ENCODE measurements around the gene GABRG3.
"Not testable (repeated sequence)": the region's sequence is repeated elsewhere in the genome, so short reads cannot be mapped to it uniquely, and the experiment has no call there.

GABRG3 gene

GRCh38 chr15:26985050-26985449, 14.1 kb downstream of the GABRG3 start:
- no peak for TF ChIP-seq CTCF (IDR thresholded peaks at IDR 0.05)
- no peaks in the 10 kb centered on the region for H3K9me3 ChIP-seq
- H3K27ac ChIP-seq = no peak overlapping the region
- H3K4me1 ChIP-seq (ENCODE audit: control insufficient read depth in 1 of 2, insufficient read depth in 1 of 2, low read depth in 1 of 2, low read length in 1 of 2) = no peaks in the 10 kb centered on the region
- no peaks in the 10 kb centered on the region for H3K36me3 ChIP-seq
- H3K27me3 ChIP-seq = no peaks in the 10 kb centered on the region
- no peak overlapping the region for H3K4me3 ChIP-seq (ENCODE audit: low read depth in 1 of 2, low read length in 1 of 2)

DNA sequence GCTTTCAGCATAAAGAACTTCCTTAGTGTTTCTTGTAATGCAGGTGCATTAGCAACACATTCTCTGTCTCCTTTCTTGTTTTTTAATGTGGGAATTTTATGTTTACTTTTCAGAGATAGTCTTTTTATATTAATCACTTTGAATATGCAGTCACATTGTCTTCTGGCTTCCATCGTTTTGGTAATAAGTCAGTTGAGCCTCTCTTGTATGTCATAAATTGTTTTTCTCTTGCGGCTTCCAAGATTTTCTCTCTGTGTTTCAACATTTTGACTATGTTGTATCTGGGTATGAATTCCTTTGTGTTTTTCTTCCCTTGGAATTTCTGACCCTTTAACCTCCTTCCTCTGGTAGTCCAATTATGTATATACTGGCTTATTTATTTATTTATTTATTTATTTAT, 25.3 kb downstream of the GABRG3 start:
- H3K36me3 ChIP-seq = no peaks in the 10 kb centered on the region
- no peaks in the 10 kb centered on the region for H3K27me3 ChIP-seq
- H3K9me3 ChIP-seq = no peaks in the 10 kb centered on the region
- no peak for TF ChIP-seq CTCF (IDR thresholded peaks at IDR 0.05)
- no peaks in the 10 kb centered on the region for H3K4me1 ChIP-seq (ENCODE audit: control insufficient read depth in 1 of 2, insufficient read depth in 1 of 2, low read depth in 1 of 2, low read length in 1 of 2)
- no peak overlapping the region for H3K4me3 ChIP-seq (ENCODE audit: low read depth in 1 of 2, low read length in 1 of 2)
- no peak overlapping the region for H3K27ac ChIP-seq

GRCh38 chr15:27003003-27003402, 32.0 kb downstream of the GABRG3 start:
- H3K4me3 ChIP-seq (ENCODE audit: low read depth in 1 of 2, low read length in 1 of 2); H3K27ac ChIP-seq; H3K27me3 ChIP-seq; H3K9me3 ChIP-seq; H3K36me3 ChIP-seq; H3K4me1 ChIP-seq (ENCODE audit: control insufficient read depth in 1 of 2, insufficient read depth in 1 of 2, low read depth in 1 of 2, low read length in 1 of 2): not testable (repeated sequence)

GRCh38 chr15:27004226-27004625, 33.2 kb downstream of the GABRG3 start:
- H3K27ac ChIP-seq; H3K9me3 ChIP-seq; H3K27me3 ChIP-seq; H3K36me3 ChIP-seq; H3K4me3 ChIP-seq (ENCODE audit: low read depth in 1 of 2, low read length in 1 of 2); H3K4me1 ChIP-seq (ENCODE audit: control insufficient read depth in 1 of 2, insufficient read depth in 1 of 2, low read depth in 1 of 2, low read length in 1 of 2): not testable (repeated sequence)

DNA sequence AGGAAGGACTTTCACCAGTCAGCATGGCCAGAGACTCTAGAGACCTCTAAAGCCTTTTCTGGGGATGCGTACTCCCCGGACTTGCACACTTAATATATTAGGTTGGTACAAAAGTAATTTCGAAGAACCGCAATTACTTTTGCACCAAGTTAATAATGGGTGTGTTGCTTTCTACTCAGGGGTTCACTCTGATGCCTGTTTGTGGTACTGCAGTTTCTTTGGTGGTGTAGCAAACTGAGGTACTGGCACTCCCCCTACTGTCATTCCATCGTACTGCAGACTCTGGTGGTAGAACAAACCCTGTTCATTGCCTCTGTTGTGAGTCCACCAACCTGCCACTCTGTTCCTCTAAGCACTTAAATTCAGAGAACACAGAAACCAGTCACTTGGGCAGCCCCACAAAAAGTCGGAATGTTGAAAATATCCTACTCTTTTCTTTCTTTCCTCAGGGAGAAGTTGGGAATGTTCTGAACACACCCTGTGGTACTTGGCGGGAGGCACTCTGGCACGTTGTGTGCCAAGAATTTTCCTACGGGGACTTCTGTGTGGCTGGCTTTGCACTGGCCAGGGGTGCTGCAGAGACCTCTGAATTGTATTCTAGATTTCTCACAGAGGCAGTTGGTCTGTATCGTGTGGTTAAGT, 46.3 kb downstream of the GABRG3 start:
- H3K4me3 ChIP-seq (ENCODE audit: low read depth in 1 of 2, low read length in 1 of 2) = no peak overlapping the region
- no peaks in the 10 kb centered on the region for H3K36me3 ChIP-seq
- no peak for TF ChIP-seq CTCF (IDR thresholded peaks at IDR 0.05)
- no peaks in the 10 kb centered on the region for H3K4me1 ChIP-seq (ENCODE audit: control insufficient read depth in 1 of 2, insufficient read depth in 1 of 2, low read depth in 1 of 2, low read length in 1 of 2)
- no peaks in the 10 kb centered on the region for H3K27me3 ChIP-seq
- H3K27ac ChIP-seq = no peak overlapping the region
- H3K9me3 ChIP-seq = no peaks in the 10 kb centered on the region

DNA sequence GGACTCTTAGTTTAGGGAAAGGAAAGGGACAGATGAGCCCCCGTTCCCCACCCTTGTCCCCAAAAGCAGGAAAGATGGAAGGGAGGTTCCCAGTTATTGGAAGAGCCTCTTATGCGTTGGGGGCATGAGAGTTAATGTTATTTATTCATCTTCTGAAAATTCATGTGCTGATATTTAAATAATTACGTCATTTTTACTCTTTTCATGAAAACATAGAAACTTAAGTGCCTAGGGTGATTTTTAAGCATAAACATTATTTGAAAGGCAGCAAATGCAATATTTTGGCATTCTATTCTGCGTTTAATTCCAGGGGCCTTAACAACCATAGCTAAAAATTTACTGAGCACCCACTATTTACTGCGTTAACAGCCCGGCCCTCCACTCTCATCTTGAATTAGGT, 48.7 kb downstream of the GABRG3 start:
- Histone ChIP-seq H3K27me3 (no peaks in the 10 kb centered on the region), H3K4me3 (ENCODE audit: low read depth in 1 of 2, low read length in 1 of 2) (no peak overlapping the region), H3K36me3 (no peaks in the 10 kb centered on the region), H3K4me1 (ENCODE audit: control insufficient read depth in 1 of 2, insufficient read depth in 1 of 2, low read depth in 1 of 2, low read length in 1 of 2) (no peaks in the 10 kb centered on the region), H3K9me3 (no peaks in the 10 kb centered on the region), H3K27ac (no peak overlapping the region)
- no peak for TF ChIP-seq CTCF (IDR thresholded peaks at IDR 0.05)
